SK-N-DZ (cell line): Measurements from ENCODE around the gene DPF3.
"Not testable (repeated sequence)": the region's sequence is repeated elsewhere in the genome, so short reads cannot be mapped to it uniquely, and the experiment has no call there.

Experiments
- DNase-seq: peaks from one replicate; pipeline ENCODE4 v3.0.0-alpha.2; 2015; ENCODE audit warnings: low spot score

DPF3 gene

DNA sequence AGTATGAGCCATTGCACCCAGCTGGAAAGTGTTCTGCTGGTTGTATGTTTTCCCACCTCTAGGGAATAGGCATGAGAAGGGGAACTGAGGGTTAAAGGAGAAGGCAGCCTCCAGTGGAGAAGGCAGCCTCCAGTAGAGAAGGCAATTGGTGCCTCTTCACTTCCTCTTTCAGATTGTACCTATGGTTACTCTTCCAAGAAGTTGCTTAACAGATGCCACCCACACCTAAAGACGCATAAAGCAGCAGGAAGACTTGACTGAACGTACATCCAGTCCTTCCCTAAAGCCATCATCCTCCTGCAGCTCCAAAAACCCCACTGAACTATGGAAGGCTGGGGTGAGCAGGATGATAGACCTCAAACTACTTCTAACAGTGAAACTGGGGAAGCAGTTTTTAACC lies 13.1 kb downstream of the DPF3 start:
- no peak for DNase-seq

DNA sequence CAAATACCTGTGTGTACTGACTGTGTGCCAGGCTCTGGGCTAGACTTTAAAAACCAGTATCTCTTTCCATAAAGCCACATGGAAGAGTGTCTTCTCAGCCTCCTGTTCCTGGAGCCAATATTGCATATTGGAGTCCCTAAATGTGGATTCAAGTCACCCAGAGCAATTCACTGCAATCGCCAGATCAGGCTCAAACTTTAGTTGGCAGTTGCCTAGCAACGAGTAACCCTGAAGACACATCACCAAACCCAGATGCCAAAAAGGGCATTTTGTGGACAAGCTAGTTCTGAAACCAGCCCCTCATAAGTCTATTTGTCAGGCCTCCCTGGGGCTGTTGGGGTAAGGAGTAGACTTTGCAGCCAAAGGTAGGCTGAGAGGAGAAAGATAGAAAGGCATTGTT lies 13.7 kb downstream of the DPF3 start:
- no peak for DNase-seq

DNA sequence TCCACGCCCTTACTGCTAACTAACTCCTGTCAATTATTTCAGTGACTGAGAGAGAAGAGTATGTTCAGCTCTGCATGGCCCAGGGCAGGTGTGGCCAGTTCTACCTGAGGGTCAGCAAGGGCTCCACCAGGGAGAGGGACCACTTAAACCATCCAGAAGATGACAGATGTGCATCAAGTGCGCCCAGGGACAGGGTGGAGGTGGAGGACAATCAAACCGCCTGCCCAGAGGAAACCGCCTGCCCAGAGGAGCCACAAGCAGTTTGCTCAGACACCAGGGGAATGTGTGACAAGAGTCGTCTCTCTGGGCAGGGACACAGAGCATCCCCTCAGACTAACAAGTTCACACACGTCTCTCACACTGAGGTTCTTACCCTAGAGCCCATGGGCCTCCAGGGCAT lies 14.5 kb downstream of the DPF3 start:
- DNase-seq: no peak

DNA sequence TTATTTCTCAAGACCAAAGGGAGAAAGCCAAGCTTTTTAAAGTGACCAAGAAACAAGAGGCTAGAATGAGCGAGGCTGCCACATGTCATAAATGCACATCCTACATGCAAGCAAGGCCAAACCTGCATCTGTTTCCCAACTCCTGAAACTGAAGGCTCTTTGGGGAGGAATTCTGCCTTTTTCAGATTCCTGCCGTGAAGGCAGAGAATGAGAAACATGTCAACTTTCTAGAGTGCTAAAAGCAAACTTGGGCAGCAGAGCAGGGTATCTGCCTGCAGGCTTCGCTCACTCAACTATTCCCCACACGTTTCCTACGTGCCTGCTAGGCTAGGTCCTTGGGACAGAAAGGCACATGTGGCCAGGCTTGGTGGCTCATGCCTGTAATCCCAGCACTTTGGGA lies 15.2 kb downstream of the DPF3 start:
- DNase-seq: no peak

DNA sequence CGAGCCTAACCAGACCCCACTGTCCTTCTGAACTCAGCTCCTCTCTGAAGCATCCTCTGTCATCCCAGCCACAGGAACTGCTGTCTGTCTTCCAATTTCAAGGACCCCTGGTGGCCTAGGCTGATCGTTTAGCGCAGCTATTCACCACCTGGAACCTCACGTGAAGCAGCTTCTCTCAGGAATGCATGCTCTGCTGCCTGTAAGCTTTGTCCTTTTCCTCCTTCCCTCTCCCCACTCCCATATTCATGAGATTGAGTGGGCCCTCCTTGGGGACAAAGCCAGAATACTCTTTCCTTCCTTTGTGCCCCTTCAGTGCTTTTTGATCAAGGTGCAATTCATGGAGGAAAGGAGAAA lies 17.2 kb downstream of the DPF3 start:
- DNase-seq: no peak

DNA sequence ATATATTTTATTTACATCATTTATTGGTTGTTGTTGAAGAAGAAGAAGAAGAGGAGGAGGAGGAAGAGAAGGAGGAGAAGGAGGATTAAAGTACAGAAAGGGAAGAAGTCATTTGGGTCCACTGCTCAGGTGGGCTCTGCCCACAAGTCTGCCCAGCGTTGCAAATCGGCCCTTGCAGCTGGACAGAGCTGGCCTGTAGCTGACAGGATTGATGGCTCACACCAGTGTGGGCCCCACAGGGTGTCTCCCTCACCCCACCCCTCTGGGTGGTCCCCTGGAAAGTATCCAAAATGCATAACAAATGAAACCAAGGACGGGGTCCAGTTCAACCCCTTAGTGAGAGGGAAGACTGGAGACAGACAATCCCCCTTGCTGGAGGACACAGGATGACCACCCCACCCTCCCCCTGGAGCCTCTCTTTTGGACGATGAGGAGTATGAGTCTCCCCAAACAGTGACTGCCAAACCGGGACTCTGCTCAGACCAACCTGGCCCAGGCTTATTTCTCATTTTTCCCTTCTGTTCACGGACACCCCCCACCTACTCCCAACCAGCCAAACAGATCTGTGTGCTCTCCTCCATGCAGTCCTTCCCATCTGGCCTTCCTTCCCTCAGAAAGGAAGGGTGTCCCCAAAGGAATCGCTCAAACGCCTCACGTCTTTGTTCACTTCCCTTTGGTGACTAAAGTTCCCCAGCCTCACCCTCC lies 17.7 kb downstream of the DPF3 start:
- DNase-seq: no peak

DNA sequence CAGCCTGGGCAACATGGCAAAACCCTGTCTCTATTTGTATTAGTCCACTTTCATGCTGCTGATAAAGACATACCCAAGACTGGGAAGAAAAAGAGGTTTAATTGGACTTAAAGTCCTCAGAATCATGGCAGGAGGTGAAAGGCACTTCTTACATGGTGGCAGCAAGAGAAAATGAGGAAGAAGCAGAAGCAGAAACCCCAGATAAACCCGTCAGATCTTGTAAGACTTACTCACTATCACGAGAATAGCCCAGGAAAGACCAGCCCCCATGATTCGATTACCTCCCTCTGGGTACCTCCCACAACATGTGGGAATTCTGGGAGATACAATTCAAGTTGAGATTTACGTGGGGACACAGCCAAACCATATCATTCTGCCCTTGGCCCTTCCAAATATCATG lies 23.0 kb downstream of the DPF3 start:
- DNase-seq: not testable (repeated sequence)

DNA sequence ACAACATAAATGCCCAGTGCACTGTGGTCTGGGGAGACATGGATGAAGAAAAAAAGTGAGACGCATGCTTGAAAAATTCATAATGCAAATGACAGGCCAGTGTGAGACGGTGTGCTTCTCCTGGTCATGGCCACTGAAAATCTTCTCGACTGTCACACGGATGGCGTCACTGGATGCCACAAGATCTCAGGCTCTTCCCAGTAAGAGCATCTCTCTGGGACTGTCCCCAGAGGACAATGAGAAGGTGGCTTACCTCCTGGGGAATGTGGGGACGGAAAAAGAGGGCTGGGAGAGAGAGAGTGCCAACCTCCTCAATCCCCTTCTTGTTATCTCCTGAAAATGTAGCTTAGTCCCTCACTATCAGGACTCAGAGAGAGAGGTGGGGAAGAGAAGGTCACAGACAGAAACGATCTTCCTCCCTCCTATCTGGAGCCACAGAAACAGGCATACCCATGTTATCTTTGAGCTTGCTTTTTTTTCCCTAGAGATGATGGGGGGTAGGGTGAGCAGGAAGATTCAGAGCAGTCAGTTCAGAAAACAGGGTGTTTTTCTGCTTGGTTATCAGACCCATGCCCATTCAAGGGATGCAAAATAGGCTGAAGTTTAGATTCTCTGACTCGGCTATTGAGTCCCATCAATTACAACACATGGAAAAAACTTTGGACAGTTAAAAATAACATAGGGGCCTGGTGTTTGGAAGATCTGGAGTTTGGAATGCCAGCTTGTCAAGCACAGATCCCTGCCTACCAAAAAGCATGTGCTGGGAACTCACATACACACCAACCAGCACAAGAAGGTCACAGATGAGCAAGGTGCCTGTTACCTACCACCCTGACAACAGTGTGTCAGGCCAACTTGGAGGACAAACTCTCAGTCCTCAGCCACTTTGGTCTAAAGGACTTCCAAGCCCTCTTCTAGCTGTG lies 24.2 kb downstream of the DPF3 start:
- DNase-seq: no peak

DNA sequence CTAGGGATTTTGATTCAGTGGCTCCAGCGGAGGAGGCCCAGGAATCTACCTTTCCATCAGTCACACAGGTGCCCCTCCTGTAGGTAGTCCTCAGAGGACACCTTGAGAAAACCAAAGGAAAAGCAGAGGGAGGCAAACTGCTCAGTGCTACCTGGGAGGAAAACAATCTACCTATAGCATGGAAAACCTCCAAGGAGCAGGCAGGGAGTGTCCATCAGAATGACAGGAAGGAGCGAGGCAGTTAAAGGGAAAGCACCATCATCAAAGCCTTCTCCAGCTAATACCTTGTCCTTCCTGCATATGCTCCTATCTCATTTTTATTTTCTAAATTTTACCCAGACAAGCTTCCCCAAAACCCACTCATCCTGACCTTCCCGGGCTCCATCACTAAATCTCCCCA lies 25.4 kb downstream of the DPF3 start:
- DNase-seq: no peak

DNA sequence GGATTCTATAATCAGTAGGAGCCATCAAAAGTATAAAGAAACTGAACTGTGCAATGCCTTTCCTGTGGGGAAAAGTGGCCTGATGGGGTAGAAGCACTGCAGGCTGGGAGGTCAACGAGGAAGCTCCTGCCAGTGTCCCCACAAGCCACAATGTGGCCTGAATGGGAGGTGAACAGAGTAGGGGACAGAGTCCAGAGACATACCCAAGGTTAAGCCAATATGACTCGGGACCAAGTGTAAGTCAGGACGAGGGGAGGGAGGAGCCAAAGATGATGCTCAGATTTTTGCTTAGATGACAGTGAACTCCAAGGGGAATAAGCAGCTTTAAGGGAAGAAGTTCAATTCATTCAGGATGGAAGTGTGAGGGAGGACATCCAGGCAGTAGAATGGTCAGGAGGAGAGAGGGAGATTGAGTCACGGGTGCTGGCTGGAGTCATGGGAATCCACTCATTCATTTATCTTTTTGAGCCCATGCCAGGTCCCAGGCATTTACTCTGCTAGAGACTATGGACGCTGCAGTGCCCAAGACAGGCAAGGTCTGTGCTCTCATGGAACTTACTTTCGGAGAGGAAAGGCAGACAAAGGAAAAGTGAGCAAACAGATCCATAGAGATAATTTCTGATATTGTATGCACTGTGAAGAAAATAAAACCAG lies 29.1 kb downstream of the DPF3 start:
- no peak for DNase-seq

DNA sequence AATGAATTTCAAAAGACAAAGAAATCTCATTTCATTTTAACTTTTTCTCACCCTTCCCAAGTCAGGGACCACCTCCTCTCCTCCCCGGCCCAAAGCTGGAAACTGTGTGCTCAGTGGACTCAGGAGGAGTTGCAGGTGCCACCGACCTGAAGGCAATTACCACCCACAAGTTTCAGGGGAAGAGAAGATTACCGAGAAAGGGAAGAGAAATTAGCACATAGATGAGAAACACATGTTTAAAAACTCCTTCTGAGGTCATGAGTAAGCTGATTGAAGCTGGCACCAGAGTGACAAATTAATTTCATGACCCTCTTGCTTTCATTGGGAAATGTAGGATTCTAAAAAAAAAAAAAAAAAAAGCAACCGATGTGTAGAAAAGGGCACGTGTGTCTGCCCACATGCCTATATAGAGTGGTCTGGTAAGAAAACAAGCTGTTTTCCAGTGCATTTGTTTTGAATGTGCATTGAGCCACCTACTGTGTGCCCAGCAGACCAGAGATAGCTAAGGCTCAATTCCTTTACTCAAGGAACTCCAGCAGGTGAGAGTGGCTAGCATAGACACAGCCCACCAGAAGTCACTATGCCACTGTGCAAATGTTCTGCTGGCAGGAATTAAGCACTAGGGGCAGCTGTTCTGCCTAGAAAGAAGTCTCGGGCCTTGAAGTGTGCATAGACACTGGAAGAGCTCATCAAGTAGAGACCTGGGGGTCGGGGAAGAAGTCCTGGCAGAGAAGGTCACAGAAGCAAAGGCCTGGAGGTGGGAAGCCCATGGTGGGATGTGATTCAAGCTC lies 30.5 kb downstream of the DPF3 start:
- no peak for DNase-seq

DNA sequence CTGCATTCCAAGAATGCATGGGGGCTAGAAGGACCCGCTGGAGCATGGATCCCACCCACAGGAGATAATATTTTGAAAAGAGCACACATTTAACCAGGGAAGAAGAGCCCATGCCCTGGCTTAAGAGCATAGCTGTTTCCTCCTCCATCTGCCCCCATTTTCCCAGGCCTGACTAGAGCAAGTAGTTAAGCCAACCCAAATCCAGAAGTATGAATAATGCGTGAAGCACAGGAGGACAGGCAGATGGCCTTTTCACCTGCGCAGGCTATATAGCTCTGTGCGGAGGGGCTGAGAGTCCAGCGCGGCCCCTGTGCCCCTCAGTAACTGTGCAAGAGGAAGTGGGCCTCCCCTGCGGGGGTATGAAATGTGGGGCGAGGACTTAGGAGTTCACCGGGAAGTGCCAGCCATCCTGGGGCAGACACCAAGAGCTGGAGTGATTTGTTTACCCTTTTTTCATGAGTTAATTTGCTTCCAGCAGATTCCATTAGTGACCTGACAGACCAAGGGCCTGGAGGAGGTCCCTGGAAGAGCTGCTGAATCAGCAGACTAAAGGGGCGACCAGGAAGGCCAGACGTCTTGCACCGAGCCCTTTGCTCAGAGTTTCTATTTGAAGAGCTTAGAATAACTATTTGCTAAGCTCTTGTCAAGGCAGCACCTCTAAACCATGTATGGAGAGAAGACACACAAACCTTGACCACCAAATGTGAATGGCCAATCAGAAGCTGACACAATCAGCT lies 37.2 kb downstream of the DPF3 start:
- DNase-seq: no peak

DNA sequence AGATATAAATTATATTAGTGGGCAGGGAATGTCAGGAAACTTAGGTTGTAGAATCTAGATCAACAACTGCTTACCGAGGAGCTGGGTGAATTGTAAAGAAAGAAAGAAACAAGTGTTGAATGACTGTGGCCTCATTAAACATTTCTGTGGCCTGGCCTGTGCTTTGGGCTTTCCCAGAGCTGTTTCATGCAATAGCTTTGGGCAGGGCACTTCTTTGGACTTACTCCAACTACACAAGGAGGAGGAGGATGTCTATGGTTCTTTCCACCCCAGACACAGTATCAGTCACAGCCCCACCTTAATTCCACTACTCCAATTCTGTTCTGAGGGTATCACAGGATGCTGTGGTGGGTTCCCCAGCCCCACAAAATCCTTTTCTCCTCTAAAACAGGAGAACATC lies 38.0 kb downstream of the DPF3 start:
- DNase-seq: no peak

DNA sequence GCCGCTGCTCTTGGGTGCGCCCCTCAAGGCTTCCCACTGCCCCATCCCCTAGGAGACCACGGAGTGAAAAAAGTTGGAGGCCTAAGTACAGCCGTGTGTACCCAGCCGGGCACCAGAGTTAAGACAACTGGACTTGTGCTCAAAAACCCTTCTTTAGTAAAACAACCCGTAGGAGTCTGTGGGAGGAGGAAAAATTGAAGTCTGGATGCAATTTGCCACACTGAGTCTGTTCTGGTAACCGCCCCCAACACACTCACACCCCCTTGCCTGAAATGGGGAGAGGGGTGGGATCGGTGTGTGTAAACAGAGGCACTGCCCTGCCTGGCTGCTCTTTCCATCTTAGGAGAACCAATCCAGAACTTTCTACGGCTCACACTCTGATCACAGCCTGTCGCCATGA lies 41.7 kb downstream of the DPF3 start:
- no peak for DNase-seq

DNA sequence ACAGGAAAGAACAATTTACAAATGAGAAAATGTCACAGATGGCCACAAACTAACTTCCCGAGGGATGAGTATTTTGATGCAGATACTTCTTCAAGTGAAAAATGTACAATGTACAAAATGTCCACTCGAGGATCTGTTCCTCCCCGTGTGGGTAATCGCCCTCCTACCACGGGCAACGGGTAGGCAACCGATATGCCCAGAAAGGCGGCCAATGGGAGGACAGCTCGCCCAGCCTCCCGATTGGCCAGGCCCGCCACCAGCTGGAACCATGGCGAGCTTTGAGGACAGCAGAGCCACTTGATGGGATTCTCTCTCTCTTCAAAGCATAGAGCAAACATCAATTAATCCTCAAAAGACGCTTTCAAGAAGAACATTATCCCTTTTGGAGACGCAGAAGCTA lies 42.3 kb downstream of the DPF3 start:
- DNase-seq: no peak

DNA sequence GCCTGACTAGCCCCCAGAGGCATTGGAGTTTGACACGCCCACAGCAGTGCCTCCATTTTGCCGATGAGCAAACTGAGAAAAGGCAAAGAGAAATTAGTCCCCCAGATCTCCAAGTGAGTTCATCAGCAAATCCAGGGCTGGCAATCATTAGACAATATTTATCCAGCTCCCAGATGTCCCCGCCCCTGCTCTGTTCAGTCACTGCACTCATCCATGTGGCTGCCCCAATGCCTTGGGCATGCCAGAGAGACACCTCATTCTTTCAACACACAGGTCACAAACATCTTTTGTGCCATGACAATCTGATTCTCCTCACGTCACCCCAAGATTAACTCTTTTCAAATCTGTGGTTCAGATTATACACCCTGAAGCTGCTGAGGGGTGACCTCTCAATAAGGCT lies 43.5 kb downstream of the DPF3 start:
- no peak for DNase-seq

DNA sequence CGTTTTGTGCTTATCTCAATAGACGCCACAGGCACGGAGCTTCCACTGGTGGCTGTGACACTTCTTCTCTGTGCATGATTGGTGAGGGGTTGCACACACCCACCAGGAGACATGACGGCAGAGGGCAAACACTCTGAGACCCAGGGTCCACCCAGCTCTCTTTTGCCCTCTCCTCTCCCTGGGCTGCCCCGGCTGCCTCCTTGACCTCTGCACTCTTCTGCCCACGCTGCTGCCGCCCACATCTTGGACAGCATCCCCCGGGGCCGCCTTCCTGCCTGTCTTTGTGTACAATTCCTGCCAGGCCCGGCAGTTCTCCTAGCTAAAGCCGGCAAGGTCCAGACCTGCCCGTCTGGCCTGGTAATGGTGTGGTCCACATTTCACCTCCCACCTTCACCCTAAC lies 44.7 kb downstream of the DPF3 start:
- DNase-seq: no peak

DNA sequence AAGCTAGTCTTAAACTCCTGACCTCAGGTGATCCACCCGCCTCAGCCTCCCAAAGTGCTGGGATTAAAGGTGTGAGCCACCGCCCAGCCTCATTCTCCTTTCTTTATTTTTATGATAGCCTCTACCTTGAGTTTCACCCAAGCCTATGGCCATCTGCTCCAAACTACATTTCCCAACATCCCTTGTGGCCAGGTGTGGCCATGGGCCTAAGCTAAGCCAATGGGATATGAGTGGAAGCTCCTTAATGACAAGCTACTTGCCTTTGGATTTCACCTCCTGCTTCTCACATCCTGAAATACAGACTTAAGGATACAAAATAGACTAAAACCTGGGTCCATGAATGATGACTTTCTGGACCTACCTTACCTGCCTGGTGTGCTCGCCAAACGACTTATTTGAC lies 46.2 kb downstream of the DPF3 start:
- no peak for DNase-seq

DNA sequence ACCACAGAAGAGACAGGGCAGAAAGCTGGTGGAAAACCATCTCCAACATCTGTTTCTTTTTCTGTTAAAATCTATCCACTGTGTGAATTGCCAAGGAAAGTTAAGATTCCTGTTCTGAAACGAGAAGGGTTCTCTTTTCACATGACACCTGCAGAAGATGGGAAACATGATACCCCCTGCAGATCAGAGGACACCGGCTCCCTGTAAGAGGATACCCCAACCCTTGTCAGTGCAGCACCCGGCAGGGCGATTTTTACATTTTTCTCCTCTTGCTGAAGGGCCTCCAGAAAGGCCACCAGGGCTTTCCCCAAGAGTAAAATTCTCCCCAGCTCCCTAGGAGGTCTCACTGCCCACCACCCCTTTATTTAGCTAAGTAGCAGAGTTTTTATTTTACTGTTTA lies 48.2 kb downstream of the DPF3 start:
- no peak for DNase-seq

DNA sequence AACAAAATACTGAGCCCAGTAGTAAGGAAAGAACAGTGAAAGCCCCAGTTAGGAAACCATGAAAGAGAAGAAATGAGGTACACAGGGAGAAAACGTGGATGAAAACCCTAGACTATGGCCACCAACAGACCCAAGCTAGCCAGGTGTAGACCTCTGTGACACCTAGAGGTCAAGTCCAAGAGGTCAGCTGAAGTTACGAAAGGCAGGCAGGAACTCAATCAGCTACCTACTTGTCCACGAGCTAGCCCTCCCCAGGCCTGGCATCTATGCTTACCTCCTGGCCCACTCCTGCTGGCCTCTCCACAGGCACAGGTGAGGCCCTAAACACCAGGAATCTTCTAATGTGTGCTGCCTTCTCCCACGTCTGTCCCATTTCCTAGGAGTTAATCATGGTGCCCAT lies 48.7 kb downstream of the DPF3 start:
- no peak for DNase-seq

DNA sequence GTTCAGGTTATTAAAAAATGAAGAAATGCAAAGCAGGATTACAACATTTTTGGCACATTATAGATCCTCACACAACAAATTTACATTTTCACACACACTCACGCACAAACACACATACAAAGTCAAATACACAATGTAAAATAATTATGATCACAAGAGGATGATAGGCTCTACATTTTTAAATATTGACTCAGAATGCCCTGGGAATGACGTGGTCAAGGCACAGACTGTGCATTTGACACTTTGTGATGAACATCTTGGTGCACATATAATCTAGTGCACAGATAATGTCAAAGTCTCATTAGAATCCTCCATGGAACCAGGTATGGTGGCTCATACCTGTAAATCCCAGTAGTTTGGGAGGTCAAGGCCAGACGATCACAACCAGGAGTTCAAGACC lies 49.4 kb downstream of the DPF3 start:
- DNase-seq: no peak
